Testis (tissue), 3 donors: ENCODE data around the gene IFITM5. TPM values are rescaled to one million over a fixed set of nuclear protein-coding genes. Genes with fewer than 3 reads are reported as not detected.

Experiments
- DNase-seq: peaks from one replicate; pipeline ENCODE4 v3.0.0-alpha.2; 2019
- H3K27ac ChIP-seq, 2 donors: fragments of 200-600 bp; sonication (generic); one replicate each; pipeline ENCODE4 v1.5.1; 2019
- H3K27me3 ChIP-seq: fragments of 200-600 bp; sonication (generic); one replicate; pipeline ENCODE4 v1.5.1; 2019
- H3K36me3 ChIP-seq: fragments of 200-600 bp; sonication (generic); one replicate; pipeline ENCODE4 v1.5.1; 2017; ENCODE audit warnings: low read depth; ENCODE audit errors: missing control alignments
- H3K4me1 ChIP-seq: fragments of 200-600 bp; sonication (generic); one replicate; pipeline ENCODE4 v1.5.1; 2019
- H3K4me3 ChIP-seq, 2 donors: fragments of 200-600 bp; sonication (generic); one replicate each; pipeline ENCODE4 v1.5.1; 2017 to 2019
- H3K9me3 ChIP-seq: fragments of 200-600 bp; sonication (generic); one replicate; pipeline ENCODE4 v1.5.1; 2017
- POLR2A ChIP-seq: fragments of 450-650 bp; IDR thresholded peaks from one replicate; pipeline ENCODE4 v1.6.1; 2017; ENCODE audit warnings: antibody characterized with exemption, mild to moderate bottlenecking, moderate library complexity
- WGBS, 2 donors: methylation state at CpG; one replicate each; pipeline ENCODE4 v1.1.5; 2018; 5-methylcytosine and 5-hydroxymethylcytosine counted together
- intact Hi-C: fragments of 100-400 bp; cut with DNase I; formaldehyde crosslinking; loops from one replicate; pipeline ENCODE4 v1.15.1; 2023; ENCODE audit warnings: low total_unique reads
- polyA plus RNA-seq: library from polyadenylated mRNA; stranded (reverse); fragments of 350-450 nt; fragmentation: Illumina TruSeq; extraction: RNeasy Lipid Tissue Mini Kit (QIAGEN cat#74804); gene quantifications from one replicate; pipeline ENCODE4 v1.2.3, GENCODE V29; 2014; ENCODE audit warnings: low read depth, low replicate concordance; ENCODE audit not compliant: insufficient read depth
- total RNA-seq, 2 donors: library from RNA; depleted of rRNA; stranded (reverse); fragments of >200 nt; gene quantifications; one replicate each; pipeline ENCODE4 v1.2.3, GENCODE V29; 2016
- TF ChIP-seq, protein P1 (sequence below), 3 experiments: fragments of 450-650 bp in 2 of 3; fragments of 200-600 bp in 1 of 3; sonication (generic) in 1 of 3; IDR thresholded peaks; one replicate each; pipeline ENCODE4 v1.5.1; 2016 to 2019; ENCODE audit warnings: antibody characterized with exemption in 3 of 3, mild to moderate bottlenecking in 2 of 3, moderate library complexity in 1 of 3

The IFITM5 gene
- total and polyA plus RNA-seq, 3 donors from 2014 or later, result not detected

GRCh38 chr11:253160-253885 is 46.0 kb downstream of the IFITM5 start:
- WGBS, 2 donors, result 76 to 85% methylated on average over 11 to 13 of the region's 13 CpGs
- no peak for DNase-seq

DNA sequence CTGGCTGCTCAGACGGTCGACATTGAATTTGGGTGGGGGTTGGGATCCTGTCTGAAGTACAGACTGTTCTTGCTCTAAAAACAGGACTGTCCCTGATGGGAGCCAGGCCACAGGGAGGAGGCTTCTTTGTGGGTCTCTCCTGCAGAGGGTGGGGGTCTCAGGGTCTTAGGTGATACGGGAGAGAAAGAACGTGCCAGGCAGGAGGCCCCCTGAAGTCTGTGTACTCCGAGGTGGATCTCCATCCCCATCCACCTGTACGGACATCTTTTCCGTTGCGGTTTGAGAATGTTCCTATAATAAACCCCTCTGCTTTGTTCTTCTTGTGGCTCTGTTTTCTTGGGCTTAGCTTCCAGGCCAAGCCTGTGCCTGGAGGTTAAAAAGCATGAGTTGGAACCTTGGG is 46.7 kb downstream of the IFITM5 start:
- TF ChIP-seq, protein P1, sequence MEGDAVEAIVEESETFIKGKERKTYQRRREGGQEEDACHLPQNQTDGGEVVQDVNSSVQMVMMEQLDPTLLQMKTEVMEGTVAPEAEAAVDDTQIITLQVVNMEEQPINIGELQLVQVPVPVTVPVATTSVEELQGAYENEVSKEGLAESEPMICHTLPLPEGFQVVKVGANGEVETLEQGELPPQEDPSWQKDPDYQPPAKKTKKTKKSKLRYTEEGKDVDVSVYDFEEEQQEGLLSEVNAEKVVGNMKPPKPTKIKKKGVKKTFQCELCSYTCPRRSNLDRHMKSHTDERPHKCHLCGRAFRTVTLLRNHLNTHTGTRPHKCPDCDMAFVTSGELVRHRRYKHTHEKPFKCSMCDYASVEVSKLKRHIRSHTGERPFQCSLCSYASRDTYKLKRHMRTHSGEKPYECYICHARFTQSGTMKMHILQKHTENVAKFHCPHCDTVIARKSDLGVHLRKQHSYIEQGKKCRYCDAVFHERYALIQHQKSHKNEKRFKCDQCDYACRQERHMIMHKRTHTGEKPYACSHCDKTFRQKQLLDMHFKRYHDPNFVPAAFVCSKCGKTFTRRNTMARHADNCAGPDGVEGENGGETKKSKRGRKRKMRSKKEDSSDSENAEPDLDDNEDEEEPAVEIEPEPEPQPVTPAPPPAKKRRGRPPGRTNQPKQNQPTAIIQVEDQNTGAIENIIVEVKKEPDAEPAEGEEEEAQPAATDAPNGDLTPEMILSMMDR (IDR thresholded peaks at IDR 0.05), result no peak
- TF ChIP-seq POLR2A, result no peak
- Histone ChIP-seq H3K27ac (no peak overlapping the region), H3K27me3 (no peaks in the 10 kb centered on the region), H3K36me3 (no peaks in the 10 kb centered on the region), H3K4me3 (no peak overlapping the region), H3K4me1 (no peaks in the 10 kb centered on the region), H3K9me3 (no peaks in the 10 kb centered on the region)
- 72 to 89% methylated on average over 8 of the region's 8 CpGs for WGBS, 2 donors
- no peak for DNase-seq
- intact Hi-C loops, result no loop called here

More at GRCh38 chr11:253160-253885, 46.0 kb downstream of the IFITM5 start:
- Histone ChIP-seq H3K27ac (no peak overlapping the region), H3K9me3 (no peaks in the 10 kb centered on the region), H3K4me1 (no peaks in the 10 kb centered on the region), H3K4me3 (no peak overlapping the region), H3K36me3 (no peaks in the 10 kb centered on the region), H3K27me3 (no peaks in the 10 kb centered on the region)
- intact Hi-C loops, result no loop called here
- TF ChIP-seq, protein P1 (IDR thresholded peaks at IDR 0.05), result no peak
- no peak for TF ChIP-seq POLR2A

DNA sequence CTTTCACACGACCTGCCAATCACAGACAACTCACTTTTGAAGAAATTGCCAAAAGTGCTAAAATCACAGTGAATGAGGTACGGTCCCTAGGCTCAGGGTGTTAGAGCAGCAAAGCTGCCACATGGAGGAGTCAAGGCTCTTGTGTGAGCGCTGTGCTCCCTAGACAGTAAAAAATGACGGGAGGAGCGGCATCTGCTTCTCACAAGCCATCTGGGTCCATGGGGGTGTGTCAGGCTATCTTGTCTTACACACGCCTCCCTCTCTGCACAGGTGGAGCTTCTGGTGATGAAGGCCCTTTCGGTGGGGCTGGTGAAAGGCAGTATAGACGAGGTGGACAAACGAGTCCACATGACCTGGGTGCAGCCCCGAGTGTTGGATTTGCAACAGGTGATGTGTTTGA is 47.8 kb downstream of the IFITM5 start:
- DNase-seq, result no peak
- no peaks in the 10 kb centered on the region for H3K4me1 ChIP-seq
- H3K36me3 ChIP-seq, result no peaks in the 10 kb centered on the region
- TF ChIP-seq POLR2A, result no peak
- TF ChIP-seq, protein P1 (IDR thresholded peaks at IDR 0.05), result no peak
- no peaks in the 10 kb centered on the region for H3K27me3 ChIP-seq
- intact Hi-C loops, result no loop called here
- no peak overlapping the region for H3K4me3 ChIP-seq
- 72 to 75% methylated on average over 10 of the region's 10 CpGs for WGBS, 2 donors
- H3K27ac ChIP-seq, result no peak overlapping the region
- H3K9me3 ChIP-seq, result no peaks in the 10 kb centered on the region

DNA sequence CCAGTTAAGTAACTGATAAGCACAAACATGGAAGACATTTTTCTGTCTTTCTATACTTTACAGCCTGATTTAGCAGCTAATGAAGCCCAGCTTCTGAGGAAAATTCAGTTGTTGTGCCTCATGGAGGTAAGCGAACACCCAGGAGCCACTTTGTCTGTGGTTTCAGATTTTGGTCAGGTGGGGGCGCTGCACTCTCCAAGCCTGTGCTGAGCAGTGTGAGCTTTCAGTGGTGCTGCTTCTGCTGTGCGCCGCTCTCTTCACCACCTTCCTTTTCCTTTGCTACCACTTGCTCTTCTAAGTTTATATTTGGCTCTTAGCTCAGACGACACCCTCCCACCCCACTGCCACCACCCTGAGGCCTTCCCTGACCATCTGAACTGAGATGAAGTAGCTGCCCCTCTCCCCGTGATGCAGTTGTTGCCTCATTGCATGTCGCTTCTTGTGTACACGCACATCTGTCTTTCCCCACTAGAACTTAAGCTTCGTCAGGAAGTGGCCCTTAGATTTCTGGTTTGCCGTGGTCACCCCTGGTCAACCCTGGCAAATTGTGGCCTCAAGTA is 48.5 kb downstream of the IFITM5 start:
- WGBS, 2 donors, result 80 to 85% methylated on average over 10 of the region's 10 CpGs

More for the DNA sequence above, 48.5 kb downstream of the IFITM5 start:
- TF ChIP-seq, protein P1 (IDR thresholded peaks at IDR 0.05), result peak; percentile 33 to 57 (median 40)
- no peak for TF ChIP-seq POLR2A
- H3K27ac ChIP-seq, result no peak overlapping the region
- no peak overlapping the region for H3K4me3 ChIP-seq
- intact Hi-C loops, result no loop called here
- H3K4me1 ChIP-seq, result no peaks in the 10 kb centered on the region
- no peaks in the 10 kb centered on the region for H3K27me3 ChIP-seq
- no peaks in the 10 kb centered on the region for H3K36me3 ChIP-seq
- DNase-seq, result peak; percentile 77
- no peaks in the 10 kb centered on the region for H3K9me3 ChIP-seq
